AG04450 (cell line): ENCODE measurements around the gene PPP3R1. TPM values are rescaled to one million over a fixed set of nuclear protein-coding genes. Genes with fewer than 3 reads are reported as not detected.
A peak's percentile ranks its signal among the peaks of the same experiment; 100 is the strongest.

ENCODE experiments used
- CTCF ChIA-PET: fragments of 300-600, 350-600 bp; formaldehyde crosslinking; extraction: SDS; loops from one replicate; lab custom pipeline; 2022; ENCODE audit warnings: antibody characterized with exemption, inconsistent platforms; lab: Charles Lee
- POLR2A ChIA-PET: fragments of 350-600 bp; formaldehyde crosslinking; extraction: SDS; loops from one replicate; lab custom pipeline; 2021; ENCODE audit warnings: antibody characterized with exemption, inconsistent platforms; lab: Yijun Ruan, JAX
- DNase-seq: peaks from one replicate; pipeline ENCODE4 v3.0.0-alpha.2; 2011; ENCODE audit warnings: low read depth, low spot score
- H3K27ac ChIP-seq: one replicate; pipeline ENCODE4 v1.5.1; 2012; ENCODE audit warnings: low read depth, low read length, control low read depth
- H3K27me3 ChIP-seq: one replicate; pipeline ENCODE4 v1.6.0; 2012; ENCODE audit warnings: low read length; ENCODE audit not compliant: control insufficient read depth, insufficient read depth
- H3K4me3 ChIP-seq: 2 replicates; pipeline ENCODE4 v1.5.1; 2011; ENCODE audit warnings: mild to moderate bottlenecking, low read depth, low read length, control low read depth
- H3K9me3 ChIP-seq: 2 replicates; pipeline ENCODE4 v1.5.1; 2012; ENCODE audit warnings: low read length; ENCODE audit not compliant: control insufficient read depth, insufficient read depth
- CTCF ChIP-seq: IDR thresholded peaks from 2 replicates; pipeline ENCODE4 v1.5.1; 2011; ENCODE audit warnings: low read depth, low read length, control low read depth, inconsistent platforms
- polyA plus RNA-seq: library from polyadenylated mRNA; depleted of rRNA; stranded (reverse); fragments of >200 nt; gene quantifications from 2 replicates; pipeline ENCODE4 v1.2.3, GENCODE V29; 2011

Gene PPP3R1
- polyA plus RNA-seq, 1 experiment = 24.9 TPM

- Histone ChIP-seq H3K4me3 (peak overlapping the region; percentile 79), H3K27me3 (no peaks in the 10 kb centered on the region), H3K27ac (no peak overlapping the region), H3K9me3 (no peaks in the 10 kb centered on the region)
- CTCF ChIA-PET = interaction anchor here (0.7 to 1.7 kb wide), 8 partner anchors 12 to 128 kb away, joined by 3 to 10 read pairs (median 4); no protein-coding TSS in a partner anchor
- no peak for TF ChIP-seq CTCF
- POLR2A ChIA-PET = no interaction called here
- no peak for DNase-seq
Measured at GRCh38 chr2:68250196-68250595, 2.1 kb downstream of the PPP3R1 start.

GRCh38 chr2:68248806-68249205 is 3.5 kb downstream of the PPP3R1 start:
- POLR2A ChIA-PET = no interaction called here
- CTCF ChIA-PET = interaction anchor here (1.2 kb wide), 1 partner anchor 127 kb away, joined by 3 read pairs; no protein-coding TSS in a partner anchor
- H3K9me3 ChIP-seq = no peaks in the 10 kb centered on the region
- DNase-seq = no peak
- TF ChIP-seq CTCF = no peak
- no peaks in the 10 kb centered on the region for H3K27me3 ChIP-seq
- no peak overlapping the region; the same call in 1 of the 2 replicates for H3K4me3 ChIP-seq
- no peak overlapping the region for H3K27ac ChIP-seq

GRCh38 chr2:68248361-68248760 is 4.0 kb downstream of the PPP3R1 start:
- H3K9me3 ChIP-seq = no peaks in the 10 kb centered on the region
- TF ChIP-seq CTCF = no peak
- CTCF ChIA-PET = interaction anchor here (1.2 kb wide), 1 partner anchor 126 kb away, joined by 3 read pairs; no protein-coding TSS in a partner anchor
- no peak for DNase-seq
- H3K4me3 ChIP-seq = no peak overlapping the region
- H3K27me3 ChIP-seq = no peaks in the 10 kb centered on the region
- POLR2A ChIA-PET = no interaction called here
- no peak overlapping the region for H3K27ac ChIP-seq

GRCh38 chr2:68246396-68246795 is 5.9 kb downstream of the PPP3R1 start:
- H3K27me3 ChIP-seq = no peaks in the 10 kb centered on the region
- H3K27ac ChIP-seq = no peak overlapping the region
- DNase-seq = no peak
- no peak for TF ChIP-seq CTCF
- ChIA-PET POLR2A (interaction anchor here (0.7 kb wide), 1 partner anchor 334 kb away, joined by 6 read pairs; no protein-coding TSS in a partner anchor), CTCF (interaction anchor here (3.0 kb wide), 1 partner anchor 123 kb away, joined by 20 read pairs; no protein-coding TSS in a partner anchor)
- H3K9me3 ChIP-seq = no peaks in the 10 kb centered on the region
- H3K4me3 ChIP-seq = no peak overlapping the region

GRCh38 chr2:68245672-68246071 is 6.7 kb downstream of the PPP3R1 start:
- Histone ChIP-seq H3K9me3 (no peaks in the 10 kb centered on the region), H3K4me3 (no peak overlapping the region), H3K27me3 (no peaks in the 10 kb centered on the region), H3K27ac (no peak overlapping the region)
- no peak for DNase-seq
- POLR2A ChIA-PET = interaction anchor here (0.6 to 0.7 kb wide), 2 partner anchors 12 to 335 kb away, joined by 3 to 6 read pairs; no protein-coding TSS in a partner anchor
- CTCF ChIA-PET = interaction anchor here (2.2 to 3.0 kb wide), 2 partner anchors 50 to 123 kb away, joined by 12 to 20 read pairs; no protein-coding TSS in a partner anchor
- TF ChIP-seq CTCF = no peak
